ENCODE data around the gene NDST4.

DNA sequence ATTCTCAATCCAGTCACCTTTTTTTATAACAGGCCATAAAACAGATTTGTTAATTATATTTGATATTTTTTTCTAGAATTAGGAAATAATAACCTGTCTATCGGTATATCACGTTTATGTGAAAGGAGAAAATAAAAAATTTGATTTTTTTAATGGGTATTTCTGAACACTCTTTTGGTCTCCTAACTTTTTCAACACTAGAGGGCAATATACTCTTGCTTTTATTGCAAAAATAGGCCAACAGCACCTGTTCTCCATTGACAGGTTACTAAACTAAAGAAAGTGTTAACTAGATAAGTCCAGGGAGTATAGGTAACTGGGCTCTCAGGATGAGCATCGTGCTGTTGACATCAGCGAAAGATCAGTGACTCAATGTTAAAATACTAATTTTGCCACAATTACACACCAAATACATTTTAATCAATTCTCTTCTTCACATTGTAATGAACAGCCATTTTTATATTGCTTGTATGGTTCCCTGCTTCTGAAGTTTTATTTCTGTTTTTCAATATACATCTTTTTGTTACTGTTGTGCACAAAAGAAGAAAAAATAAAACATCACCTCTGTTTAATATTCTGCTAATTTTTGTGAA lies 22.8 kb downstream of the NDST4 start:
- TF ChIP-seq, protein P1, sequence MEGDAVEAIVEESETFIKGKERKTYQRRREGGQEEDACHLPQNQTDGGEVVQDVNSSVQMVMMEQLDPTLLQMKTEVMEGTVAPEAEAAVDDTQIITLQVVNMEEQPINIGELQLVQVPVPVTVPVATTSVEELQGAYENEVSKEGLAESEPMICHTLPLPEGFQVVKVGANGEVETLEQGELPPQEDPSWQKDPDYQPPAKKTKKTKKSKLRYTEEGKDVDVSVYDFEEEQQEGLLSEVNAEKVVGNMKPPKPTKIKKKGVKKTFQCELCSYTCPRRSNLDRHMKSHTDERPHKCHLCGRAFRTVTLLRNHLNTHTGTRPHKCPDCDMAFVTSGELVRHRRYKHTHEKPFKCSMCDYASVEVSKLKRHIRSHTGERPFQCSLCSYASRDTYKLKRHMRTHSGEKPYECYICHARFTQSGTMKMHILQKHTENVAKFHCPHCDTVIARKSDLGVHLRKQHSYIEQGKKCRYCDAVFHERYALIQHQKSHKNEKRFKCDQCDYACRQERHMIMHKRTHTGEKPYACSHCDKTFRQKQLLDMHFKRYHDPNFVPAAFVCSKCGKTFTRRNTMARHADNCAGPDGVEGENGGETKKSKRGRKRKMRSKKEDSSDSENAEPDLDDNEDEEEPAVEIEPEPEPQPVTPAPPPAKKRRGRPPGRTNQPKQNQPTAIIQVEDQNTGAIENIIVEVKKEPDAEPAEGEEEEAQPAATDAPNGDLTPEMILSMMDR (IDR thresholded peaks at IDR 0.05), result peak; percentile 28 to 57 (median 37)
- TF ChIP-seq POLR2A (IDR thresholded peaks at IDR 0.05), result no peak
